Measurements from ENCODE around the gene PRKAR1B. TPM values are rescaled to one million over a fixed set of nuclear protein-coding genes. Genes with fewer than 3 reads are reported as not detected.

The PRKAR1B gene
- total RNA-seq, 1 donor from 2014 or later = 12.5 TPM

GRCh38 chr7:721619-722248, 5.3 kb downstream of the PRKAR1B start:
- DNase-seq = no peak

- DNase-seq = no peak
Measured at GRCh38 chr7:716636-717035, 10.4 kb downstream of the PRKAR1B start.

GRCh38 chr7:716222-716621, 10.9 kb downstream of the PRKAR1B start:
- DNase-seq = no peak

DNA sequence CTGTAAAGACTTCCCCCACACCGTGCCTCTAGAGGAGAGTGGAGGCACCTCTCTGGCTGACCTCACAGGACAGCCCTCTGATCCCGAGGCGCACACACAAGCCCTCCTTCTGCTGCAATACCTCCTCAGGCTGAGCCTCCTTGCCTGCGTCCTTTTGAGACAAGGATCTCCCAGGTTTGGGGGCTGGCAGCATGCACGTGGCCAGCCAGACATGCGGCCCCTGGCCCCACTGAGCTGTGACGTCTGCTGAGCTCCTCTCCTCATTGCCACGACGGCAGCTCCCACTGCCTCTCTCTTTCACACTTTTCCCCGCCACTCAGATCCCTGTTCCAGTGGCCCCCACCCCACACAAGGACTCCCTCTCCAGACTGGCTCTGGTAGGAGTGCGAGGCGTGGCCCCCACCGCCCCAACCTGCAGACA, 12.8 kb downstream of the PRKAR1B start:
- no peak for DNase-seq

DNA sequence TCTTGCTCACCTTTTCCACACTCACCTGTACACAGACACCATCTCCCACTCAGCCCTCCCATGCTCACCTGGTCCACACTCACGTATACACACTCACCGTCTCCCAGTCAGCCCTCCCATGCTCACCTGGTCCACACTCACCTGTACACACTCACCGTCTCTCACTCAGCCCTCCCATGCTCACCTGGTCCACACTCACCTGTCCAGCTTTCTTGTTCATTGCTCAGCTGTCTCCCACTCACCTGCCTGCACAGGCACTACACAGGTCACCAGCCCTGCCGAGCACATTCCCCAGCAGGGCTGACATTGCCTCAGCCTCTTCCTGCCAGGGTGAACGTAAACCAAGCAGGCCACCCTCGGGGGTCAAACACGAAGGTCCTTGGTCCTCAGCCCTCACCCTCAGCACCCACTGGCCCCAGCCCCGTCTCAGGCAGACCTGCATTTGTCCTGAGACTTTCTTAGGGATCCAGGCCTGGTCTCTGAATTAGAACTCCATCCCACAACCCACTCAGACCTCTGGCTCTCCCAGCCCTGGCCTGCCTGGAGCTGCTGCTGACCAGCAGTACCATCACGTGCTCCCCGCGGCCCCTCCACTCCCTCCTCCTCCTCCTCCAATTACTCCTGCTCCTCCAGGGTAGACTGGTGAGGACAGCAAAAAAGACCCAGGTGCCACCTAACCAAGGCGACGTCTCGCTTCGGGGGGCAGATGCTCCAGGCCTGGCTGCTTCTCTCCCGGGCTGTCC, 13.4 kb downstream of the PRKAR1B start:
- no peak for DNase-seq

GRCh38 chr7:713139-713457, 14.0 kb downstream of the PRKAR1B start:
- no peak for DNase-seq

- DNase-seq = no peak
Measured at GRCh38 chr7:712381-713138, 14.5 kb downstream of the PRKAR1B start.

- no peak for DNase-seq
Measured at GRCh38 chr7:711922-712380, 15.1 kb downstream of the PRKAR1B start.

GRCh38 chr7:711093-711921, 15.8 kb downstream of the PRKAR1B start:
- DNase-seq = no peak

DNA sequence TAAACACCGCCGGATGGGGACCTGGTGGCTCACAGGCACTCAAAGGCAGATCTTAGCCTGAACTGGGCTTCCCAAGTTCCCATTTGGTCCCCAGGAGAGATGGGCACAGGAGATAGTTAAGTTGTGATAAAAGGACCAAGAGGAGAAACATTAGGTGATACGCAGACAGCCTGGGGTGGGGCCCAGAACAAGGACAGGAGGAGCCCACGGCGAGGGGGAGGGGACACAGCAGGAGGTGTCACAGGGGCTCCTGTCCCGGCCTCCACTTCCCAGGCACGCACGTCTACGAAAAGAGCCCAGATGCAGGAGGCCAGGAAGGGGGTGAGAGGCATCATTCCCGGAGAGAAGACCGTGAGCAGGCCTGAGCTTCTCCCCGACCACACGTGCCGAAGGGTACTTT, 16.9 kb downstream of the PRKAR1B start:
- DNase-seq = no peak

DNA sequence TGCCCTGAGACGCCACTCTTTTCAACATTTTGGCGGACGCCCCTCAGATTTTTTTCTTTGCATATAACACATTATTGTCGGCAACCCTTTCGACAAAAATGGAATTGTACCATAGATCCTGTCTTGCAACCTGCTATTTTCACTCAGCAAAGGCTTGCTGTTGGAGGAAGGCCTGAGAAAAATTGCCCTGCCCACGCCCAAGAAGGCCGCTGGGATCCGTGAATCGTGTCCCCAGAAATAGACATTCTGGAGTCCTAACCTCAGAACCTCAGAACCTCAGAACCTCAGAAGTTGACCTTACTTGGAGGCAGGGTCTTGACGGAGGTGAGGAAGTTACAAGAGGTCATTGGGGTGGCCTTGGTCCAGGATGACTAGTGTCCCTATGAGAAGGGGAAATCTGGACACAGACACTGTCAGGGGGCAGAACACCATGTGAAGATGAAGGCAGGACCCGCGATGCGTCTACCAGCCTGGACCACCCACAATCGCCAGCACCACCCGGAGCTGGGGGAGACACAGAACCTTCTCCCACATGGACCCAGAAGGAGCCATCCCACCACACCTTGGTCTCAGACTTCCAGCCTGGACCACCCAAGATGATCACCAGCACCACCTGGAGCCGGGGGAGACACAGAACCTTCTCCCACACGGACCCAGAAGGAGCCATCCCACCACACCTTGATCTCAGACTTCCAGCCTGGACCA, 19.6 kb downstream of the PRKAR1B start:
- DNase-seq = no peak

DNA sequence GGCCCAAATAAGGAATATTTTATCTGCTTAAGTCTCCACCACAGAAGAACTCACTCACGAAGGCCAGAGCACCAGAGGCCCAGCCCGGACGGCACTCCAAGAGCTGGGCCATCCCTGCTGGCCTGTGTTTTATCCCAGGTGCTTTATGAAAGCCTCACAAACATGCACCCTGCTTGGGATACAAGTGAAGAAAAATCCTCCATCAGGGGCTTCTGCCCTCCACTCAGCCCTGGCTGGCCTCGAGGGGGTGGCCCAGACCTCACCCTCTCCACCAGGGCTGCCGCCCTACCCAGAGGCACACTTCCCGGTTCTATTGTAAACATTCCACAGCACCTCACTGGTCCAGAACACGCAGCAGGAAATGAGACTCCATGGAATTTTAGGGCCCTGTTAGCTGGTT, 20.4 kb downstream of the PRKAR1B start:
- DNase-seq = no peak

- DNase-seq = no peak
Measured at GRCh38 chr7:703049-703448, 24.0 kb downstream of the PRKAR1B start.

GRCh38 chr7:701086-701671, 25.9 kb downstream of the PRKAR1B start:
- no peak for DNase-seq

- DNase-seq = no peak
Measured at GRCh38 chr7:699476-700170, 27.5 kb downstream of the PRKAR1B start.

- DNase-seq = peak; percentile 34
Measured at GRCh38 chr7:698515-699475, 28.3 kb downstream of the PRKAR1B start.

DNA sequence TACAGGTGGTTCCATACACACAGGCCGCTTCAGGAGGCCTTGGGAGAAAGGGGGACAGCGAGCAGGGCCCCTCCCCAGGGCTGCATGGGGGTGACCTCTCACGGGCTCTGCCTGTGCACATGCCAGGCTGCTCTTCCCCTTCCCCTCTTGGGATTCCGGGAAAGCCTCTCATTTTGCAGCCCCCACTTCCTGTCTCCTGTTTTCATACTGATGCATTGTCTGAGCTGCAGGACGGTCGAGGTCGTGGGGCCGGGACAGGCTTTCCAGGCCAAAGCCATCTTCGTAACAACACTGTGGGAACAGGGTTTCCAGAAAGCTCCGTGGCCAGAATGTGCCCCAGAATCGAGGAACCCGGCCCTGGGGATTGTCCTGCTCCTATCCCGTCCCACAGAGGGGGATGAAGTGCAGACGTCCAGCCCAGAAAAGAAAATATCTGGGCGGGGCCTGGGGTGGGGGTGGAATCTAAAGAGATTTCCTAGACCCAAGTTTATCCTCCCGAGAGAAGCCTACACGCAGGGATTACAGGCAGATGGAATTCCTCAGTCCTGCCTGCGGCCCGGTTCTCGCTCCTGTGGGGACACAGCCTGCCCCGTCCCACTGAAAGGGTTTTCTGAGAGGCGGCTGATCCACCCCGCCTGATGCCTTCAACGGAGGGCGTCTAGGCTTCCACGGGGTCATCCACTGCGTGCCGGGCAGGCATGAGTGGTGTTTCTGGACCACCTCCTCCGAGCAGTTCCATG, 30.1 kb downstream of the PRKAR1B start:
- DNase-seq = no peak

- DNase-seq = no peak
Measured at GRCh38 chr7:696426-696811, 30.7 kb downstream of the PRKAR1B start.

DNA sequence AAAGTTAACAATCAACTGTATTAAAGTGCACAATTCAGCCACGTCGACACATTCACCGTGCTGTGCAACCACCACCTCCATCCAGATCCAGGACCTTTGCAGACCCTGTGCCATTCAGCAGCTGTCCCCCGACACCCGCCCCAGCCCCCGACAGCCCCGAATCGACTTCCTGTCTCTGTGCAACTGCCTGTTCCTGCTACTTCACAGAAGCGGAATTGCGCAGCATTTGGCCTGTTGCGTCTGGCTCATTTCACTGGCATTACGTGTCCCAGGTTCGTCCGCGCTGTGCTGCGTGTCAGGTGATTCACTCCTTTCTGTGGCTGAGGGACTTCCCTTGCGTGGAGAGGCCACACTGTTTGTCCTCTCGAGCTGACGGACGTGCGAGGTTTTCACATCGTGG, 33.8 kb downstream of the PRKAR1B start:
- no peak for DNase-seq
